ENCODE results near the gene RNF144B. TPM values are rescaled to one million over a fixed set of nuclear protein-coding genes. Genes with fewer than 3 reads are reported as not detected.

The RNF144B gene
- total and polyA plus RNA-seq, 2 of the 8 experiments (the other 6 are each of a cell fraction or from before 2014, with no cell fraction given), result 1.8 to 11.2 TPM

GRCh38 chr6:18436341-18436740, 49.2 kb downstream of the RNF144B start:
- Histone ChIP-seq H3K27ac (ENCODE audit: low read depth, low read length) (no peak overlapping the region), H3K23ac (ENCODE audit: insufficient read length) (no peak overlapping the region), H3K9ac (replicated peaks in 1 of 4; ENCODE audit: extremely low read depth in 1 of 4, low read depth in 3 of 4, low read length in 3 of 4) (no peak overlapping the region), H3K27me3 (replicated peaks in 1 of 4; ENCODE audit: control insufficient read depth in 3 of 4, extremely low read depth in 1 of 4, insufficient read depth in 3 of 4, low read length in 3 of 4) (no peaks in the 10 kb centered on the region), H2AK5ac (ENCODE audit: low read depth, low read length) (no peak overlapping the region), H3K4me3 (ENCODE audit: extremely low read depth in 1 of 4, insufficient read depth in 2 of 4, low read depth in 3 of 4, low read length in 4 of 4) (no peak overlapping the region), H2BK12ac (ENCODE audit: low read depth, low read length) (no peak overlapping the region), H4K8ac (ENCODE audit: extremely low read depth, insufficient read depth, low read length) (no peak overlapping the region), H3K4ac (replicated peaks; ENCODE audit: insufficient read length, low read depth, low read length) (no peak overlapping the region), H4K20me1 (replicated peaks in 1 of 2; ENCODE audit: control insufficient read depth in 1 of 2, insufficient read depth in 2 of 2, low read length in 2 of 2) (no peaks in the 10 kb centered on the region), H3K23me2 (ENCODE audit: low read depth, low read length) (no peaks in the 10 kb centered on the region), H2BK20ac (ENCODE audit: low read length) (no peak overlapping the region), H4K91ac (replicated peaks; ENCODE audit: insufficient read length, low read length) (no peak overlapping the region), H3K36me3 (ENCODE audit: control insufficient read depth in 2 of 4, insufficient read depth in 4 of 4, low read length in 3 of 4) (no peaks in the 10 kb centered on the region), H3K79me1 (ENCODE audit: low read depth, low read length) (no peaks in the 10 kb centered on the region), H2BK5ac (ENCODE audit: low read depth, low read length) (no peak overlapping the region), H4K5ac (ENCODE audit: insufficient read length, low read depth, low read length) (no peak overlapping the region), H3K4me2 (ENCODE audit: insufficient read depth in 1 of 2, low read depth in 2 of 2, low read length in 2 of 2) (no peak overlapping the region), H2BK120ac (replicated peaks; ENCODE audit: low read depth, low read length) (no peak overlapping the region), H3K79me2 (ENCODE audit: control insufficient read depth in 1 of 2, insufficient read depth in 2 of 2, low read length in 2 of 2) (no peaks in the 10 kb centered on the region), H3K56ac (replicated peaks; ENCODE audit: insufficient read length, low read depth, low read length) (no peak overlapping the region), H3K18ac (ENCODE audit: extremely low read depth, low read length) (no peak overlapping the region), H3K9me3 (ENCODE audit: insufficient read depth in 2 of 2, low read depth in 1 of 2, low read length in 1 of 2) (no peaks in the 10 kb centered on the region), H3K14ac (ENCODE audit: insufficient read length) (no peak overlapping the region), H2BK15ac (ENCODE audit: low read length) (no peak overlapping the region), H2AFZ (ENCODE audit: low read length) (no peak overlapping the region), H3K4me1 (replicated peaks in 1 of 4; ENCODE audit: control insufficient read depth in 3 of 4, insufficient read depth in 4 of 4, low read length in 3 of 4) (peaks cover 0 to 3% (median 0%) of the 10 kb centered on the region in 4 experiments; a peak in 1 of 7 replicates)
- CTCF ChIA-PET (ENCODE audit: partially characterized antibody), result interaction anchor here (0.6 to 1.0 kb wide), 4 partner anchors 43 to 127 kb away, joined by 3 read pairs; no protein-coding TSS in a partner anchor
- FAIRE-seq (no peak), DNase-seq (ENCODE audit: low read depth in 1 of 2, low spot score in 2 of 2) (no peak)
- WGBS, 2 experiments (ENCODE audit: extremely low coverage in 1 of 2, insufficient coverage in 1 of 2, insufficient read length in 1 of 2, insufficient replicate concordance in 2 of 2, low coverage in 1 of 2, low lambda C conversion rate in 2 of 2, missing lambda C conversion rate in 1 of 2), result 93% methylated on average over 3 of the region's 3 CpGs; no CpG with 5 or more reads in 1 of the 2 experiments
- POLR2A ChIA-PET (ENCODE audit: partially characterized antibody), result no interaction called here
- TF ChIP-seq CHD1 (IDR thresholded peaks at IDR 0.05; ENCODE audit: low read depth, low read length) (no peak), ASH2L (IDR thresholded peaks at IDR 0.05; ENCODE audit: low read length) (no peak), CEBPB (IDR thresholded peaks at IDR 0.05; ENCODE audit: low read depth, low read length) (no peak), SP1 (IDR thresholded peaks at IDR 0.05; ENCODE audit: low read depth, low read length) (no peak), POLR2A (IDR thresholded peaks at IDR 0.05; ENCODE audit: control extremely low read depth in 1 of 2, low read depth in 2 of 2, low read length in 2 of 2) (no peak), ZNF274 (IDR thresholded peaks at IDR 0.05; ENCODE audit: borderline replicate concordance, extremely low read depth, low read length) (no peak), SP2 (IDR thresholded peaks at IDR 0.05; ENCODE audit: low read length) (no peak), CBX5 (IDR thresholded peaks at IDR 0.05; ENCODE audit: low read depth, low read length) (no peak)

Data from H1 (cell line).